Nephron progenitor cell (in vitro differentiated cells): ENCODE results near the gene RASL12.
"Not testable (repeated sequence)": the region's sequence is repeated elsewhere in the genome, so short reads cannot be mapped to it uniquely, and the experiment has no call there.

Experiments
- DNase-seq: peaks from one replicate; pipeline ENCODE4 v3.0.0; 2021
- H3K27ac Mint-ChIP-seq: 2 replicates; pipeline ENCODE4 v1.8.0; 2021; ENCODE audit warnings: mild to moderate bottlenecking, moderate library complexity, mixed read lengths
- H3K27me3 Mint-ChIP-seq: 2 replicates; pipeline ENCODE4 v1.8.0; 2021; ENCODE audit warnings: mild to moderate bottlenecking, low read depth, mixed read lengths; ENCODE audit not compliant: poor library complexity
- H3K36me3 Mint-ChIP-seq: 2 replicates; pipeline ENCODE4 v1.8.0; 2021; ENCODE audit warnings: low read depth, mixed read lengths
- H3K4me1 Mint-ChIP-seq: 2 replicates; pipeline ENCODE4 v1.8.0; 2021; ENCODE audit warnings: mixed read lengths
- H3K4me3 Mint-ChIP-seq: 2 replicates; pipeline ENCODE4 v1.8.0; 2021; ENCODE audit warnings: mild to moderate bottlenecking, moderate library complexity, mixed read lengths
- H3K9me3 Mint-ChIP-seq: 2 replicates; pipeline ENCODE4 v1.8.0; 2021; ENCODE audit warnings: mild to moderate bottlenecking, moderate library complexity, mixed read lengths
- CTCF ChIP-seq: fragments of 200-600 bp; sonication (generic); IDR thresholded peaks from 2 replicates; pipeline ENCODE4 v1.5.0; 2021; ENCODE audit warnings: antibody characterized with exemption

The RASL12 gene

GRCh38 chr15:65051266-65051665 is 16.5 kb downstream of the RASL12 start:
- no peak for DNase-seq
- Mint-ChIP-seq H3K27ac (no peak overlapping the region), H3K4me1 (peaks cover 48% of the 10 kb centered on the region), H3K27me3 (peaks cover 21% of the 10 kb centered on the region), H3K4me3 (no peak overlapping the region), H3K36me3 (peaks cover 5% of the 10 kb centered on the region), H3K9me3 (no peaks in the 10 kb centered on the region)
- no peak for TF ChIP-seq CTCF

GRCh38 chr15:65050270-65050669 is 17.5 kb downstream of the RASL12 start:
- peaks cover 44% of the 10 kb centered on the region for H3K4me1 Mint-ChIP-seq
- TF ChIP-seq CTCF: no peak
- H3K36me3 Mint-ChIP-seq: no peaks in the 10 kb centered on the region
- peaks cover 21% of the 10 kb centered on the region for H3K27me3 Mint-ChIP-seq
- H3K27ac Mint-ChIP-seq: no peak overlapping the region
- H3K9me3 Mint-ChIP-seq: no peaks in the 10 kb centered on the region
- no peak for DNase-seq
- H3K4me3 Mint-ChIP-seq: no peak overlapping the region

- Mint-ChIP-seq H3K36me3 (no peaks in the 10 kb centered on the region), H3K4me3 (peak overlapping the region; percentile 30), H3K9me3 (no peaks in the 10 kb centered on the region), H3K27me3 (peaks cover 21% of the 10 kb centered on the region), H3K4me1 (peaks cover 48% of the 10 kb centered on the region), H3K27ac (no peak overlapping the region)
- DNase-seq: peak; percentile 92
- TF ChIP-seq CTCF: no peak
These were observed 18.4 kb downstream of the RASL12 start for GRCh38 chr15:65049418-65049840.

- Mint-ChIP-seq H3K4me1 (peaks cover 55% of the 10 kb centered on the region), H3K9me3 (no peaks in the 10 kb centered on the region), H3K27ac (no peak overlapping the region), H3K4me3 (no peak overlapping the region), H3K36me3 (no peaks in the 10 kb centered on the region), H3K27me3 (peaks cover 24% of the 10 kb centered on the region)
- TF ChIP-seq CTCF: no peak
- no peak for DNase-seq
These were observed 19.6 kb downstream of the RASL12 start for GRCh38 chr15:65048241-65048640.

GRCh38 chr15:65044724-65045481 is 22.9 kb downstream of the RASL12 start, which contains the start of gene SLC51B:
SLC51B (plus strand) TSS chr15:65045387; CDS start chr15:65050005, 4,618 bp downstream.
- H3K27me3 Mint-ChIP-seq: peaks cover 18% of the 10 kb centered on the region
- no peak for TF ChIP-seq CTCF
- H3K27ac Mint-ChIP-seq: peak within 1 kb of the TSS; percentile 74
- no peaks in the 10 kb centered on the region for H3K36me3 Mint-ChIP-seq
- no peaks in the 10 kb centered on the region for H3K9me3 Mint-ChIP-seq
- H3K4me1 Mint-ChIP-seq: peaks cover 62% of the 10 kb centered on the region
- peak within 1 kb of the TSS; percentile 16 for H3K4me3 Mint-ChIP-seq
- no peak for DNase-seq

- Mint-ChIP-seq H3K4me1 (peaks cover 60% of the 10 kb centered on the region), H3K27me3 (peaks cover 13% of the 10 kb centered on the region)
- H3K4me3 Mint-ChIP-seq, H3K27ac Mint-ChIP-seq, H3K9me3 Mint-ChIP-seq, DNase-seq, H3K36me3 Mint-ChIP-seq: not testable (repeated sequence)
These were observed 23.6 kb downstream of the RASL12 start for GRCh38 chr15:65044218-65044617.
